HL-60 (cell line): ENCODE data around the gene FNIP2.
"Not testable (repeated sequence)": the region's sequence is repeated elsewhere in the genome, so short reads cannot be mapped to it uniquely, and the experiment has no call there.

Experiments
- GABPA ChIP-seq: IDR thresholded peaks from 2 replicates; pipeline ENCODE4 v1.6.1; 2012; ENCODE audit warnings: low read depth
- POLR2AphosphoS5 ChIP-seq: IDR thresholded peaks from 2 replicates; pipeline ENCODE4 v1.6.1; 2012; ENCODE audit warnings: low read depth
- REST ChIP-seq: IDR thresholded peaks from 2 replicates; pipeline ENCODE4 v1.6.1; 2012; ENCODE audit warnings: low read depth; ENCODE audit not compliant: insufficient replicate concordance
- SPI1 ChIP-seq: IDR thresholded peaks from 2 replicates; pipeline ENCODE4 v1.6.1; 2012; ENCODE audit warnings: low read depth, mild to moderate bottlenecking, borderline replicate concordance
- TF ChIP-seq, protein P1 (sequence below): IDR thresholded peaks from one replicate; pipeline ENCODE4 v1.5.1; 2011; ENCODE audit warnings: low read length, control low read depth, inconsistent platforms; ENCODE audit not compliant: insufficient read depth

GRCh38 chr4:158793430-158793829 is 24.6 kb downstream of the FNIP2 start:
- not testable (repeated sequence) for TF ChIP-seq GABPA, REST, POLR2AphosphoS5, SPI1
- TF ChIP-seq, protein P1, sequence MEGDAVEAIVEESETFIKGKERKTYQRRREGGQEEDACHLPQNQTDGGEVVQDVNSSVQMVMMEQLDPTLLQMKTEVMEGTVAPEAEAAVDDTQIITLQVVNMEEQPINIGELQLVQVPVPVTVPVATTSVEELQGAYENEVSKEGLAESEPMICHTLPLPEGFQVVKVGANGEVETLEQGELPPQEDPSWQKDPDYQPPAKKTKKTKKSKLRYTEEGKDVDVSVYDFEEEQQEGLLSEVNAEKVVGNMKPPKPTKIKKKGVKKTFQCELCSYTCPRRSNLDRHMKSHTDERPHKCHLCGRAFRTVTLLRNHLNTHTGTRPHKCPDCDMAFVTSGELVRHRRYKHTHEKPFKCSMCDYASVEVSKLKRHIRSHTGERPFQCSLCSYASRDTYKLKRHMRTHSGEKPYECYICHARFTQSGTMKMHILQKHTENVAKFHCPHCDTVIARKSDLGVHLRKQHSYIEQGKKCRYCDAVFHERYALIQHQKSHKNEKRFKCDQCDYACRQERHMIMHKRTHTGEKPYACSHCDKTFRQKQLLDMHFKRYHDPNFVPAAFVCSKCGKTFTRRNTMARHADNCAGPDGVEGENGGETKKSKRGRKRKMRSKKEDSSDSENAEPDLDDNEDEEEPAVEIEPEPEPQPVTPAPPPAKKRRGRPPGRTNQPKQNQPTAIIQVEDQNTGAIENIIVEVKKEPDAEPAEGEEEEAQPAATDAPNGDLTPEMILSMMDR, result not testable (repeated sequence)
